Measurements from ENCODE around the gene PCDH10. TPM values are rescaled to one million over a fixed set of nuclear protein-coding genes. Genes with fewer than 3 reads are reported as not detected.
A peak's percentile ranks its signal among the peaks of the same experiment; 100 is the strongest.

PCDH10 gene, protein sequence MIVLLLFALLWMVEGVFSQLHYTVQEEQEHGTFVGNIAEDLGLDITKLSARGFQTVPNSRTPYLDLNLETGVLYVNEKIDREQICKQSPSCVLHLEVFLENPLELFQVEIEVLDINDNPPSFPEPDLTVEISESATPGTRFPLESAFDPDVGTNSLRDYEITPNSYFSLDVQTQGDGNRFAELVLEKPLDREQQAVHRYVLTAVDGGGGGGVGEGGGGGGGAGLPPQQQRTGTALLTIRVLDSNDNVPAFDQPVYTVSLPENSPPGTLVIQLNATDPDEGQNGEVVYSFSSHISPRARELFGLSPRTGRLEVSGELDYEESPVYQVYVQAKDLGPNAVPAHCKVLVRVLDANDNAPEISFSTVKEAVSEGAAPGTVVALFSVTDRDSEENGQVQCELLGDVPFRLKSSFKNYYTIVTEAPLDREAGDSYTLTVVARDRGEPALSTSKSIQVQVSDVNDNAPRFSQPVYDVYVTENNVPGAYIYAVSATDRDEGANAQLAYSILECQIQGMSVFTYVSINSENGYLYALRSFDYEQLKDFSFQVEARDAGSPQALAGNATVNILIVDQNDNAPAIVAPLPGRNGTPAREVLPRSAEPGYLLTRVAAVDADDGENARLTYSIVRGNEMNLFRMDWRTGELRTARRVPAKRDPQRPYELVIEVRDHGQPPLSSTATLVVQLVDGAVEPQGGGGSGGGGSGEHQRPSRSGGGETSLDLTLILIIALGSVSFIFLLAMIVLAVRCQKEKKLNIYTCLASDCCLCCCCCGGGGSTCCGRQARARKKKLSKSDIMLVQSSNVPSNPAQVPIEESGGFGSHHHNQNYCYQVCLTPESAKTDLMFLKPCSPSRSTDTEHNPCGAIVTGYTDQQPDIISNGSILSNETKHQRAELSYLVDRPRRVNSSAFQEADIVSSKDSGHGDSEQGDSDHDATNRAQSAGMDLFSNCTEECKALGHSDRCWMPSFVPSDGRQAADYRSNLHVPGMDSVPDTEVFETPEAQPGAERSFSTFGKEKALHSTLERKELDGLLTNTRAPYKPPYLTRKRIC
- total RNA-seq (under 1 TPM; 0.58 to 0.92 TPM), polyA plus RNA-seq (ENCODE audit: insufficient read length in 6 of 6) (under 1 TPM; 0.45 to 0.93 (median 0.58) TPM)
- long read RNA-seq, donor 1, full-length matches to known transcripts, result 3 of 3 reads
- long read RNA-seq, donor 1, partial matches to known transcripts, result 0 of 3 reads
- long read RNA-seq, donor 1, other reads (novel, unspliced or antisense), result 0 of 3 reads
- long read RNA-seq, donor 2, full-length matches to known transcripts, result 5 of 5 reads
- long read RNA-seq, donor 2, partial matches to known transcripts, result 0 of 5 reads
- long read RNA-seq, donor 2, other reads (novel, unspliced or antisense), result 0 of 5 reads
- long read RNA-seq, donor 3, full-length matches to known transcripts, result 1 of 1 reads
- long read RNA-seq, donor 3, partial matches to known transcripts, result 0 of 1 reads
- long read RNA-seq, donor 3, other reads (novel, unspliced or antisense), result 0 of 1 reads
- long read RNA-seq, donor 4, result 0 reads
- long read RNA-seq, donor 5, full-length matches to known transcripts, result 1 of 1 reads
- long read RNA-seq, donor 5, partial matches to known transcripts, result 0 of 1 reads
- long read RNA-seq, donor 5, other reads (novel, unspliced or antisense), result 0 of 1 reads
- long read RNA-seq, donor 6, full-length matches to known transcripts, result 1 of 1 reads
- long read RNA-seq, donor 6, partial matches to known transcripts, result 0 of 1 reads
- long read RNA-seq, donor 6, other reads (novel, unspliced or antisense), result 0 of 1 reads
- long read RNA-seq, donor 7, result 0 reads
- long read RNA-seq, donor 8, result 0 reads
- long read RNA-seq, donor 9, result 0 reads
- long read RNA-seq, donor 10, result 0 reads
- long read RNA-seq, donor 11, full-length matches to known transcripts, result 105 of 110 reads
- long read RNA-seq, donor 11, partial matches to known transcripts, result 5 of 110 reads
- long read RNA-seq, donor 11, other reads (novel, unspliced or antisense), result 0 of 110 reads
- long read RNA-seq, donor 12, result 0 reads

GRCh38 chr4:133148690-133149363 is at the start of gene PCDH10:
Gene PCDH10, plus strand, starts transcription at chr4:133149294. Its CDS starts 847 bp downstream, at chr4:133150141.
- H3K27ac ChIP-seq, result no peak within 1 kb of the TSS
- H3K27me3 ChIP-seq, result peaks cover 80 to 100% of the 10 kb centered on the region in 2 donors

DNA sequence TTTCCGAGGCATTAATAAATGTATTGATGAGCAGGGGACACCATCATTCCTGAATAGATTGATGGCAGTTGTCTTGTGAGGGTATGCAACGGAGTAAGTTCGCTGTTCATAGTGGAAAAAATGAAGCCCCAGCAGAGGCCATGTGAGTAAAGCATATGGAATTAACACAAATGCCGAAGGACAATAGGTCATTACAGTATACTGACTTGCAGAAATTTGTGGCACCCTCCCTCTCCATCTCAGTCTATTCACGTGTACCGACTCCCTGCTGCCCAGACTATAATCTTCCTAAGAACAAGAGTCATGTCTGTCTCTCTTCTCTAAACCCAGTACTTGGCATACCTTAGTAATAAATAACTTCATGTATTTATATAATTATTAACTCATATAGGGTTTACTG is 47.1 kb upstream of the PCDH10 start:
- Histone ChIP-seq H3K4me1 (no peaks in the 10 kb centered on the region), H3K4me3 (no peak overlapping the region), H3K27ac (no peak overlapping the region), H3K27me3 (no peaks in the 10 kb centered on the region), H3K36me3 (no peaks in the 10 kb centered on the region), H3K9me3 (no peaks in the 10 kb centered on the region)
- DNase-seq (no peak), ATAC-seq (no peak)
- intact Hi-C loops (cut with DNase I), result no loop called here
- TF ChIP-seq CTCF (IDR thresholded peaks at IDR 0.05), result no peak

More at GRCh38 chr4:133148690-133149363, at the start of gene PCDH10:
- H3K4me3 ChIP-seq, result peak within 1 kb of the TSS; percentile 16 to 35
- intact Hi-C loops (cut with DNase I), result no loop called here
- peak; percentile 82 to 95 (median 90) for DNase-seq
- H3K9me3 ChIP-seq, result no peaks in the 10 kb centered on the region
- peaks cover 27 to 64% of the 10 kb centered on the region in 2 donors for H3K4me1 ChIP-seq
- peak; percentile 97 for ATAC-seq
- no peak for TF ChIP-seq CTCF (IDR thresholded peaks at IDR 0.05)
- H3K36me3 ChIP-seq, result no peaks in the 10 kb centered on the region

DNA sequence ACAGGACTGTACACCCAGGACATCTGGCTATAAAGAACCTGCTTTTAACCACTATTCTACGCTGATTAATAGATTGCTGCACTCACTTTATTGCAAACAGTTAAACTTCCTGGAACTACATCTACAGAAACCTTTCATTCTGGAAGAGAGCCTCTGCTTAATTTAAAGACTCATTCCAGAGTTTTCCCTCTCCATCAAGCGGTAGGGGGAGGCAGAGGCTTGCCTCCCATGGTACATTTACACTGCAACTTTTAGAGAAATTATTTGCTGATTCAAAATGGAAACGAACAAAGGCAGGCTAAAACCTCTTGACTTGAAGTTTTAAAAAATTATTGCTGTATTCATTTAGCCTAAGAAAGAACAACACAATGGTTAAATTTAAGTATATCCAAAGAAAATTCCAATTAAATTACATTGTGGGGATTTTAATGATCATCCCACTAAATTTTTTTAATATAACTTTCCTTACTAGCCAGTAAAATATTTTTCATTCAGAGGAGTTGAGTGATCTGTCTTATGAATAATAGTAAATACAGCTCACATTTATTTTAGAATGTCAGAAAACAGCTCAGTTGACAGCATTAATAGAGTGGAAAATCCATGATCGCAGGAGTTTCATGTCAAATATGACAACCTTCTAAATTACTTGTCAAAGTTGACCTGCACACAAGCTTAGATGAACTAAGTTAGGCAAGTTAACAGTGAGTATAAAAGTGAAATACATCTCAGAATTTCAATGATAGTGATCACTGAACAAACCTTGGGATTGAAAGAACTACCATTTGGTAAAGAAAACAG is 46.3 kb upstream of the PCDH10 start:
- Histone ChIP-seq H3K36me3 (no peaks in the 10 kb centered on the region), H3K27me3 (no peaks in the 10 kb centered on the region), H3K4me3 (no peak overlapping the region), H3K27ac (no peak overlapping the region), H3K4me1 (no peaks in the 10 kb centered on the region), H3K9me3 (no peaks in the 10 kb centered on the region)
- no peak for TF ChIP-seq CTCF (IDR thresholded peaks at IDR 0.05)
- no peak for DNase-seq
- intact Hi-C loops (cut with DNase I), result no loop called here
- ATAC-seq, result no peak
